Measurements from ENCODE around the gene NEURL1B.
A peak's percentile ranks its signal among the peaks of the same experiment; 100 is the strongest.

NEURL1B gene

GRCh38 chr5:172740428-172741205 lies 99.6 kb downstream of the NEURL1B start:
- peak in 1 of 2 donors; percentile 60 for DNase-seq

All from CD4-positive, alpha-beta T cell treated with Interleukin-4 for 1 hour (primary cell).